Adrenal gland (tissue), 5 donors: ENCODE data around the gene PRKCI.

ENCODE experiments used
- POLR2A ChIP-seq, 2 donors: fragments of 450-650 bp; IDR thresholded peaks; one replicate each; pipeline ENCODE4 v1.6.1; 2017; ENCODE audit warnings: antibody characterized with exemption in 2 of 2, mild to moderate bottlenecking in 2 of 2, moderate library complexity in 1 of 2
- TF ChIP-seq, protein P1 (sequence below), 6 experiments: fragments of 450-650 bp in 4 of 6; fragments of 200-600 bp in 2 of 6; sonication (generic) in 1 of 6; IDR thresholded peaks; 1 replicate in 5 of 6; 2 replicates in 1 of 6; pipeline versions ENCODE4 v1.5.1 to v1.8.0; 2016 to 2021; ENCODE audit warnings: antibody characterized with exemption in 6 of 6, mild to moderate bottlenecking in 2 of 6, moderate library complexity in 1 of 6
- donor health status: DM: no; HTN: no; CAD: no.

DNA sequence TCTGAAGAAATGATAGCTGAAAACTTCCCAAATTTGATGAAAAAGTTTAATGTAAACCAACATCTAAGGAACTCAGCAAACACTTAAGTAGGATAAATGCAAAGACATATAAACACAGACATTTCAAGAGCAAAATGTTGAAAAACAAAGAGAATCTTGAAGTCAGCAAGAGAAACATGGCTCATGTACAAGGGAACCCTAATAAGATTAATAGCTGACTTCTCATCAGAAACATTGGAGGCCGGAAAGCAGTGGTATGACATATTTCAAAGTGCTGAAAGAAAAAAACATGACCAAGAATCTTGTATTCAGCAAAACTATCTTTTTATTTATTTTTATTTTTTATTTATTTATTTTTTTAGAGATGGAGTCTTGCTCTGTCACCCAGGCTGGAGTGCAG lies 10.6 kb upstream of the PRKCI start:
- TF ChIP-seq, protein P1, sequence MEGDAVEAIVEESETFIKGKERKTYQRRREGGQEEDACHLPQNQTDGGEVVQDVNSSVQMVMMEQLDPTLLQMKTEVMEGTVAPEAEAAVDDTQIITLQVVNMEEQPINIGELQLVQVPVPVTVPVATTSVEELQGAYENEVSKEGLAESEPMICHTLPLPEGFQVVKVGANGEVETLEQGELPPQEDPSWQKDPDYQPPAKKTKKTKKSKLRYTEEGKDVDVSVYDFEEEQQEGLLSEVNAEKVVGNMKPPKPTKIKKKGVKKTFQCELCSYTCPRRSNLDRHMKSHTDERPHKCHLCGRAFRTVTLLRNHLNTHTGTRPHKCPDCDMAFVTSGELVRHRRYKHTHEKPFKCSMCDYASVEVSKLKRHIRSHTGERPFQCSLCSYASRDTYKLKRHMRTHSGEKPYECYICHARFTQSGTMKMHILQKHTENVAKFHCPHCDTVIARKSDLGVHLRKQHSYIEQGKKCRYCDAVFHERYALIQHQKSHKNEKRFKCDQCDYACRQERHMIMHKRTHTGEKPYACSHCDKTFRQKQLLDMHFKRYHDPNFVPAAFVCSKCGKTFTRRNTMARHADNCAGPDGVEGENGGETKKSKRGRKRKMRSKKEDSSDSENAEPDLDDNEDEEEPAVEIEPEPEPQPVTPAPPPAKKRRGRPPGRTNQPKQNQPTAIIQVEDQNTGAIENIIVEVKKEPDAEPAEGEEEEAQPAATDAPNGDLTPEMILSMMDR (IDR thresholded peaks at IDR 0.05) = no peak
- TF ChIP-seq POLR2A (IDR thresholded peaks at IDR 0.05) = no peak
